Measurements from ENCODE around the gene FAM216B. TPM values are rescaled to one million over a fixed set of nuclear protein-coding genes. Genes with fewer than 3 reads are reported as not detected.

FAM216B gene
- total RNA-seq (0.80 and 0.90 TPM in 2 replicates), polyA plus RNA-seq (1.2 and 2.2 TPM in 2 replicates)

GRCh38 chr13:42781352-42781751 lies at the start of gene FAM216B:
FAM216B (plus strand) TSS chr13:42781584; CDS start chr13:42784068, 2,484 bp downstream.
- no peak within 1 kb of the TSS for H2AFZ ChIP-seq
- H3K4me3 ChIP-seq = no peak within 1 kb of the TSS
- H3K36me3 ChIP-seq (replicated peaks; ENCODE audit: insufficient read depth, low read depth) = no peaks in the 10 kb centered on the region
- no peak within 1 kb of the TSS for H3K4me2 ChIP-seq
- no peak for DNase-seq (ENCODE audit: low spot score)
- H3K27ac ChIP-seq = no peak within 1 kb of the TSS
- TF ChIP-seq EZH2 (IDR thresholded peaks at IDR 0.05; ENCODE audit: borderline replicate concordance) (no peak), CTCF (IDR thresholded peaks at IDR 0.05; ENCODE audit: poor library complexity) (no peak), EZH2phosphoT487 (IDR thresholded peaks at IDR 0.05; ENCODE audit: low read depth, severe bottlenecking, unreplicated experiment) (no peak)
- H3K79me2 ChIP-seq = no peaks in the 10 kb centered on the region
- H3K9me2 ChIP-seq (replicated peaks; ENCODE audit: insufficient read depth) = no peaks in the 10 kb centered on the region
- WGBS (ENCODE audit: low lambda C conversion rate, missing lambda C conversion rate) = 77% methylated on average over 3 of the region's 3 CpGs
- no peaks in the 10 kb centered on the region for H3K27me3 ChIP-seq
- H3K4me1 ChIP-seq (ENCODE audit: insufficient read depth) = no peaks in the 10 kb centered on the region
- no peaks in the 10 kb centered on the region for H4K20me1 ChIP-seq (ENCODE audit: insufficient read depth, poor library complexity, severe bottlenecking)
- no peaks in the 10 kb centered on the region for H3K9me3 ChIP-seq (ENCODE audit: low read depth)

- Histone ChIP-seq H3K4me3 (no peak overlapping the region), H3K4me2 (no peak overlapping the region)
- TF ChIP-seq CTCF (IDR thresholded peaks at IDR 0.05; ENCODE audit: poor library complexity) (no peak), EZH2phosphoT487 (IDR thresholded peaks at IDR 0.05; ENCODE audit: low read depth, severe bottlenecking, unreplicated experiment) (no peak), EZH2 (IDR thresholded peaks at IDR 0.05; ENCODE audit: borderline replicate concordance) (no peak)
These were observed 49.3 kb upstream of the FAM216B start for GRCh38 chr13:42732073-42732472.

GRCh38 chr13:42733046-42733445 lies 48.3 kb upstream of the FAM216B start:
- no peak for DNase-seq (ENCODE audit: low spot score)
- Histone ChIP-seq H3K9me3 (ENCODE audit: low read depth) (no peaks in the 10 kb centered on the region), H3K27me3 (no peaks in the 10 kb centered on the region), H3K9me2 (replicated peaks; ENCODE audit: insufficient read depth) (no peaks in the 10 kb centered on the region), H3K79me2 (no peaks in the 10 kb centered on the region), H3K4me1 (ENCODE audit: insufficient read depth) (no peaks in the 10 kb centered on the region), H3K4me3 (no peak overlapping the region), H4K20me1 (ENCODE audit: insufficient read depth, poor library complexity, severe bottlenecking) (no peaks in the 10 kb centered on the region), H3K36me3 (replicated peaks; ENCODE audit: insufficient read depth, low read depth) (no peaks in the 10 kb centered on the region), H3K4me2 (no peak overlapping the region), H2AFZ (no peak overlapping the region), H3K27ac (no peak overlapping the region)
- WGBS (ENCODE audit: low lambda C conversion rate, missing lambda C conversion rate) = 80% methylated on average over 2 of the region's 2 CpGs
- TF ChIP-seq EZH2phosphoT487 (IDR thresholded peaks at IDR 0.05; ENCODE audit: low read depth, severe bottlenecking, unreplicated experiment) (no peak), CTCF (IDR thresholded peaks at IDR 0.05; ENCODE audit: poor library complexity) (no peak), EZH2 (IDR thresholded peaks at IDR 0.05; ENCODE audit: borderline replicate concordance) (no peak)

More at GRCh38 chr13:42732073-42732472, 49.3 kb upstream of the FAM216B start:
- Histone ChIP-seq H3K4me1 (ENCODE audit: insufficient read depth) (no peaks in the 10 kb centered on the region), H3K9me2 (replicated peaks; ENCODE audit: insufficient read depth) (no peaks in the 10 kb centered on the region), H3K79me2 (no peaks in the 10 kb centered on the region), H4K20me1 (ENCODE audit: insufficient read depth, poor library complexity, severe bottlenecking) (no peaks in the 10 kb centered on the region), H2AFZ (no peak overlapping the region), H3K27ac (no peak overlapping the region), H3K36me3 (replicated peaks; ENCODE audit: insufficient read depth, low read depth) (no peaks in the 10 kb centered on the region), H3K9me3 (ENCODE audit: low read depth) (no peaks in the 10 kb centered on the region), H3K27me3 (no peaks in the 10 kb centered on the region)
- no peak for DNase-seq (ENCODE audit: low spot score)

DNA sequence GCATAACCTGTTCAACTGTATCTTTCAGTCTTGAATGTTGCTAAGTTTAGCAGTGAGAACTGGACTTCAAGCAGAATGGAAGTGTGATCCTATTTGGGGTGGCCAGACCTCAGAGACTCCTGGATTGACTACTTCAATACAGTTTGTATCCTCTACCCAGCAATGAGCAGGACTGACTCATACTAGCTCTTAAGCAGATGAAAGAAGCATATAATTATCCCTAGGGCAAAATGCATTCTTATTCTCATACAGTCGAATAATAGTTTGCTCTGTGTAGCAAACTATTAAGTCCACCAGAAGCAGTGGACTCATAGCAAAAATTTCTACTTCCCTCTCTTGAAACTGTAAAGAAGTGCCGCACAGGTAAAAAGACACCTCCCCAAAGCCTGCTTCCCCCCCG lies 46.4 kb upstream of the FAM216B start:
- Histone ChIP-seq H4K20me1 (ENCODE audit: insufficient read depth, poor library complexity, severe bottlenecking) (no peaks in the 10 kb centered on the region), H3K4me2 (no peak overlapping the region), H3K27me3 (no peaks in the 10 kb centered on the region), H3K4me3 (no peak overlapping the region), H3K4me1 (ENCODE audit: insufficient read depth) (no peaks in the 10 kb centered on the region), H3K36me3 (replicated peaks; ENCODE audit: insufficient read depth, low read depth) (no peaks in the 10 kb centered on the region), H3K79me2 (no peaks in the 10 kb centered on the region), H3K9me3 (ENCODE audit: low read depth) (no peaks in the 10 kb centered on the region), H2AFZ (no peak overlapping the region), H3K27ac (no peak overlapping the region), H3K9me2 (replicated peaks; ENCODE audit: insufficient read depth) (no peaks in the 10 kb centered on the region)
- DNase-seq (ENCODE audit: low spot score) = no peak
- TF ChIP-seq CTCF (IDR thresholded peaks at IDR 0.05; ENCODE audit: poor library complexity) (no peak), EZH2phosphoT487 (IDR thresholded peaks at IDR 0.05; ENCODE audit: low read depth, severe bottlenecking, unreplicated experiment) (no peak)
- 89% methylated on average over 3 of the region's 3 CpGs for WGBS (ENCODE audit: low lambda C conversion rate, missing lambda C conversion rate)
